Esophagus muscularis mucosa (tissue), 4 donors: ENCODE data around the gene TP63.

ENCODE experiments used
- EP300 ChIP-seq: sonication (generic); formaldehyde crosslinking; IDR thresholded peaks from one replicate; pipeline ENCODE4 v1.6.1; 2017; ENCODE audit warnings: antibody characterized with exemption
- POLR2A ChIP-seq: fragments of 450-650 bp; IDR thresholded peaks from one replicate; pipeline ENCODE4 v1.6.1; 2017; ENCODE audit warnings: antibody characterized with exemption, moderate library complexity, mild to moderate bottlenecking, low read depth
- POLR2AphosphoS5 ChIP-seq, 2 donors: sonication (generic); formaldehyde crosslinking; IDR thresholded peaks; one replicate each; pipeline ENCODE4 v1.6.1; 2017; ENCODE audit warnings: antibody characterized with exemption in 2 of 2
- TF ChIP-seq, protein P1 (sequence below), 3 experiments: fragments of 200-600 bp in 2 of 3; fragments of 450-650 bp in 1 of 3; sonication (generic) in 2 of 3; IDR thresholded peaks; one replicate each; pipeline ENCODE4 v1.5.1; 2017 to 2019; ENCODE audit warnings: antibody characterized with exemption in 3 of 3, mild to moderate bottlenecking in 2 of 3, moderate library complexity in 1 of 3

DNA sequence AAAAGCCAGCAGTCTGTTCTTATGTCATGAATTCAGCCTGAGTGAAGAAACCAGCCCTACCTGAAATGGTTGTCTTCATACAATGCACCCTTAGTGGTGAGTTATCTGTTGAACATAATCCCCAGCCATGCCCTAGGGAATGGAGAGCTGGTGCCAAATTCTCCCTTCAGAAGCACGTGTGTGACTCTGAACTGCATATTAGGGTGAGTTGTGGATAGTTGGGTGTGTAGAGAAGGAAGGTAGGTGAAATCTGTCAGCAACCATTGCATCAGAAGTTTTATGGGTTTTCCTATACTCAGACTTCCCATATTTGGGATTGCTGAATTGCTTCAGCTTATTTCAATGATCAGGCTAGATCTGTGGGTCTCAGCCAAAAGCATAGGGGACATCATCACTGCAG, 46.5 kb upstream of the TP63 start:
- TF ChIP-seq POLR2A: no peak
- TF ChIP-seq EP300: no peak
- TF ChIP-seq, protein P1, sequence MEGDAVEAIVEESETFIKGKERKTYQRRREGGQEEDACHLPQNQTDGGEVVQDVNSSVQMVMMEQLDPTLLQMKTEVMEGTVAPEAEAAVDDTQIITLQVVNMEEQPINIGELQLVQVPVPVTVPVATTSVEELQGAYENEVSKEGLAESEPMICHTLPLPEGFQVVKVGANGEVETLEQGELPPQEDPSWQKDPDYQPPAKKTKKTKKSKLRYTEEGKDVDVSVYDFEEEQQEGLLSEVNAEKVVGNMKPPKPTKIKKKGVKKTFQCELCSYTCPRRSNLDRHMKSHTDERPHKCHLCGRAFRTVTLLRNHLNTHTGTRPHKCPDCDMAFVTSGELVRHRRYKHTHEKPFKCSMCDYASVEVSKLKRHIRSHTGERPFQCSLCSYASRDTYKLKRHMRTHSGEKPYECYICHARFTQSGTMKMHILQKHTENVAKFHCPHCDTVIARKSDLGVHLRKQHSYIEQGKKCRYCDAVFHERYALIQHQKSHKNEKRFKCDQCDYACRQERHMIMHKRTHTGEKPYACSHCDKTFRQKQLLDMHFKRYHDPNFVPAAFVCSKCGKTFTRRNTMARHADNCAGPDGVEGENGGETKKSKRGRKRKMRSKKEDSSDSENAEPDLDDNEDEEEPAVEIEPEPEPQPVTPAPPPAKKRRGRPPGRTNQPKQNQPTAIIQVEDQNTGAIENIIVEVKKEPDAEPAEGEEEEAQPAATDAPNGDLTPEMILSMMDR (IDR thresholded peaks at IDR 0.05): no peak
- TF ChIP-seq POLR2AphosphoS5 (IDR thresholded peaks at IDR 0.05): no peak
